HAP-1 (cell line): ENCODE data around the gene HLA-E.
A peak's percentile ranks its signal among the peaks of the same experiment; 100 is the strongest.

ENCODE experiments used
- DNase-seq, 2 experiments: peaks; one replicate each; pipeline ENCODE4 v3.0.0-alpha.2; 2016 to 2020; ENCODE audit warnings: low spot score in 2 of 2
- H3K27me3 ChIP-seq: fragments of 250-450 bp; sonication (Bioruptor Pico); 2 replicates; pipeline ENCODE4 v1.5.1; 2020; ENCODE audit warnings: low read depth, mild to moderate bottlenecking, moderate library complexity
- H3K36me3 ChIP-seq: fragments of 250-450 bp; sonication (Bioruptor Pico); replicated peaks from 2 replicates; pipeline ENCODE4 v1.5.1; 2020; ENCODE audit warnings: mild to moderate bottlenecking
- H3K4me1 ChIP-seq: fragments of 250-450 bp; sonication (Bioruptor Pico); 2 replicates; pipeline ENCODE4 v1.5.1; 2020; ENCODE audit warnings: mild to moderate bottlenecking
- H3K4me3 ChIP-seq: fragments of 250-450 bp; sonication (Bioruptor Pico); 2 replicates; pipeline ENCODE4 v1.5.1; 2020; ENCODE audit warnings: mild to moderate bottlenecking, moderate library complexity
- H3K9me3 ChIP-seq: fragments of 250-450 bp; sonication (Bioruptor Pico); 2 replicates; pipeline ENCODE4 v1.5.1; 2020; ENCODE audit warnings: mild to moderate bottlenecking, moderate library complexity
- in situ Hi-C: fragments of 300-500 bp; cut with MboI; formaldehyde crosslinking; loops from 3 replicates; pipeline ENCODE4 v1.14.3; 2020; ENCODE audit warnings: low sequenced_read_pairs, inconsistent platforms, mixed read lengths

HLA-E gene

DNA sequence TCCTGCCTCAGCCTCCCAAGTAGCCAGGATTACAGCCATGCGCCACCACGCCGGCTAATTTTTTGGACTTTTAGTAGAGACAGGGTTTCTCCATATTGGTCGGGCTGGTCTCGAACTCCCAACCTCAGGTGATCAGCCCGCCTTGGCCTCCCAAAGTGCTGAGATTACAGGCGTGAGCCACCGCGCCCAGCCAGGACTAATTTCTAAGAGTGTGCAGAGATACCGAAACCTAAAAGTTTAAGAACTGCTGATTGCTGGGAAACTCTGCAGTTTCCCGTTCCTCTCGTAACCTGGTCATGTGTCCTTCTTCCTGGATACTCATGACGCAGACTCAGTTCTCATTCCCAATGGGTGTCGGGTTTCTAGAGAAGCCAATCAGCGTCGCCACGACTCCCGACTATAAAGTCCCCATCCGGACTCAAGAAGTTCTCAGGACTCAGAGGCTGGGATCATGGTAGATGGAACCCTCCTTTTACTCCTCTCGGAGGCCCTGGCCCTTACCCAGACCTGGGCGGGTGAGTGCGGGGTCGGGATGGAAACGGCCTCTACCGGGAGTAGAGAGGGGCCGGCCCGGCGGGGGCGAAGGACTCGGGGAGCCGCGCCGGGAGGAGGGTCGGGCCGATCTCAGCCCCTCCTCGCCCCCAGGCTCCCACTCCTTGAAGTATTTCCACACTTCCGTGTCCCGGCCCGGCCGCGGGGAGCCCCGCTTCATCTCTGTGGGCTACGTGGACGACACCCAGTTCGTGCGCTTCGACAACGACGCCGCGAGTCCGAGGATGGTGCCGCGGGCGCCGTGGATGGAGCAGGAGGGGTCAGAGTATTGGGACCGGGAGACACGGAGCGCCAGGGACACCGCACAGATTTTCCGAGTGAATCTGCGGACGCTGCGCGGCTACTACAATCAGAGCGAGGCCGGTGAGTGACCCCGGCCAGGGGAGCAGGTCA lies at the start of gene HLA-E:
HLA-E (plus strand) TSS at position 429 of the 945 bp plus-strand sequence; CDS start at position 452, 23 bp downstream.
- in situ Hi-C loops, result loop anchor here (25.0 kb wide), 1 partner anchor 598 kb away; no protein-coding TSS in a partner anchor

DNA sequence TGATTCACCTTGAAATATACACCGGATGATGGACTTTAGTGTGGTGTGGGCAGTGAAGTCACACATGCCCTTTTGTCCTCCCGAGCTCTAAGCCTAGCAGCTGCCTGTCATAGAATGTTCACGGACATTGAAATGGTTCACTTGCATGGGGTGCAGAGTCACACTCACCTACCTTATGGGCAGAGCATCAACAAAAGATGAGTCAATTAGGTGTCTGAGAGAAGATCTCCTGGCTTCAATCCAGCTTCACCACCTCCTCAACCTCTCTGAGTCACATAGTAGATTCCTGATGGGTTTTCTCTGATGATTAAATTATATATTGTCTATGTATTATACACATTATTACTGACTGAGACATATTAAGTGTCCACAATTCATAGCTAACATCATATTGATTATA lies 48.1 kb upstream of the HLA-E start:
- peaks cover 63% of the 10 kb centered on the region for H3K27me3 ChIP-seq
- H3K4me3 ChIP-seq, result no peak overlapping the region
- no peaks in the 10 kb centered on the region for H3K4me1 ChIP-seq
- no peak for DNase-seq
- no peaks in the 10 kb centered on the region for H3K36me3 ChIP-seq
- in situ Hi-C loops, result no loop called here
- no peaks in the 10 kb centered on the region for H3K9me3 ChIP-seq

More for the DNA sequence above, at the start of gene HLA-E:
- Histone ChIP-seq H3K9me3 (no peaks in the 10 kb centered on the region), H3K4me3 (peak within 1 kb of the TSS; percentile 64), H3K4me1 (peaks cover 9% of the 10 kb centered on the region), H3K27me3 (no peaks in the 10 kb centered on the region; the same call in 1 of the 2 replicates), H3K36me3 (peaks cover 8% of the 10 kb centered on the region)
- DNase-seq, result peak; percentile 92 to 98

DNA sequence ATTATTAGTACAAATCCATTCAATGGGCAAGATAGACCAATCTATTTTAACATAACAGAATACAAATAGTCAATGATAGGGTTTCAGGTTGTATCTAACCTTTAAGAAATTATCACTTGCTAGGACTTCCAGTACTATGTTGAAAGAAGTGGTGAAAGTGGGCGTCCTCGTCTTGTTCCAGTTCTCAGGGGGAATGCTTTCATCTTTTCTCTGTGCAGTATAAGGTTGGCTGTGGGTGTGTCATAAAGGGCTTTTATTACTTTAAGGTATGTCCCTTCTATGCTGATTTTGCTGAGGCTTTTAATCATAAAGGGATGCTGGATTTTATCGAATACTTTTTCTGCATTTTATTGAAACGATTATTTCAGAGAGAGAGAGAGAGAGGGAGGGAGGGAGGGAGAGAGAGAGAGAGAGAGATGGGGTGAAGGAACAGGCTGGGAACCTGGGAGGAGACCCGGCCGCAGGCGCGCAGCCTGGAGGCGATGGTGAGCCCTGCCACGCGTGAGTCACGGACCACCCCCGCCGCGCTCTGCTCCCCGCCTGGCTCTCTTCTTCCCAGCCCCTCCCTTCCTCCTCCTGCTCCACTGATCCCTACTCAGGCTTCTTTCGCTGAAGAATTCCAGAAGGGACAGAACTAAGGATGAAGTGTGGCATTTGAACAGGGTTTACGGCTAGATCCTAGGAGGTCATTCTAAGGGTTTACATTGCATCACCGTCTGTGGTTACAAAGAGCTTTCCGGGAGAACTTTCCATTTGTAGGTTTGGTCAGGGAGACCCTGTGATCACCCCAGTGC lies 45.5 kb upstream of the HLA-E start:
- peaks cover 75% of the 10 kb centered on the region for H3K27me3 ChIP-seq
- in situ Hi-C loops, result no loop called here
- no peak for DNase-seq
- no peaks in the 10 kb centered on the region for H3K9me3 ChIP-seq
- H3K4me3 ChIP-seq, result no peak overlapping the region
- H3K36me3 ChIP-seq, result no peaks in the 10 kb centered on the region
- H3K4me1 ChIP-seq, result no peaks in the 10 kb centered on the region

DNA sequence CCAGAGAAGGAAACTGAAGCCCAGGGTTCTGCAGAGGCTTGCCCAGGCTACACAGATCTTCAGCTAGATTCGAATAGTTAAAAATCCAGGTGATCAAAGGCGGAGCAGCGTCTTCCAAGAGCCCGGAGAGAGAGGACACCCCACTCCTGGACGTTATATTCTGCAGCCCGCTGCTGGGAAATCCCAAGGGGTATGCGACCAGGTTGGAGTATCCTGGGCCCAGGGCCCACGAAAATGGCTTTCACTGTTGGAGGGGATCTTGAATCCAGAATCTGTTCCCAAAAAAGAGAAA lies 44.9 kb upstream of the HLA-E start:
- no peak overlapping the region for H3K4me3 ChIP-seq
- no peaks in the 10 kb centered on the region for H3K4me1 ChIP-seq
- peaks cover 75% of the 10 kb centered on the region for H3K27me3 ChIP-seq
- no peaks in the 10 kb centered on the region for H3K9me3 ChIP-seq
- in situ Hi-C loops, result no loop called here
- no peak for DNase-seq
- no peaks in the 10 kb centered on the region for H3K36me3 ChIP-seq

DNA sequence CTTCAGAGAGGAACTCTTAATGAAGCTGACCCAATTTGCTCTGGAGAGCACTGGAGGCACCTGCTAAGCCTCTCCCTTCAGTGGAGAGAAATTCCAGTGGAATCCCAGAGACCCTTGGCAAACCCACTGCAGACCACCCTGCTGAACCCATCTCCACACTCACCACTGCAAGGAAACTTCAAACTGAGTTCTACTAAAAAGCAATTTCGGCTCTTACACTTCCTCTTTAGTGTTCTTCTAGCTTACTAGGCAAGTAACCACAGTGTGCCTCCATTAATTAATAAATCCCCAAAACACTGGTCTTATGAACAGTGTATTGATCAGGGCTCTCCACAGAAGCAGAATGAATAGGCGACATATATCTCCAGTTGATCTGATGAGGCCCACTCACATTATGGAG lies 43.0 kb upstream of the HLA-E start:
- no peak overlapping the region for H3K4me3 ChIP-seq
- no peaks in the 10 kb centered on the region for H3K4me1 ChIP-seq
- no peak for DNase-seq
- H3K27me3 ChIP-seq, result peaks cover 80% of the 10 kb centered on the region
- H3K9me3 ChIP-seq, result no peaks in the 10 kb centered on the region
- no peaks in the 10 kb centered on the region for H3K36me3 ChIP-seq
- in situ Hi-C loops, result no loop called here

DNA sequence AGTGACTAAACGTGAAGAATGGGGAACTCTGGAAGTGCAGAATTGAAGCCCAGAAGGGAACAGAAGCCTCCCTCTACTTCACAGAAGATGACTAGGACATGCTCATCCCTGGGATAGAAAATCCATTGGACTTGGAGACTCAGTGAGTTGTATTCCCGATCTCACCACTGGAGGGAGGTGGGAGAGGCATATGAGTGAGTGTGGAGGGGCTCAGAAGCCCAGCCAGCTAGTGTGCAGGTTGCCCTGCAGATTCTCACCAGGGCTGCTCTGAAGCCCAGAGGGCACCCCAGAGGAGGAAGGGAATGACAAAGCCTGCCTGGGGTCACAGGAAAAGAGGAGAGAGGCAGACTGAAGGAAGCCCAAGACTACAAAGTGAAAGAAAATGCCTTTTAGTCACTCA lies 42.1 kb upstream of the HLA-E start:
- Histone ChIP-seq H3K4me1 (no peaks in the 10 kb centered on the region), H3K36me3 (no peaks in the 10 kb centered on the region), H3K4me3 (no peak overlapping the region), H3K9me3 (no peaks in the 10 kb centered on the region), H3K27me3 (peaks cover 85% of the 10 kb centered on the region)
- peak; percentile 18 to 59 for DNase-seq
- in situ Hi-C loops, result no loop called here

DNA sequence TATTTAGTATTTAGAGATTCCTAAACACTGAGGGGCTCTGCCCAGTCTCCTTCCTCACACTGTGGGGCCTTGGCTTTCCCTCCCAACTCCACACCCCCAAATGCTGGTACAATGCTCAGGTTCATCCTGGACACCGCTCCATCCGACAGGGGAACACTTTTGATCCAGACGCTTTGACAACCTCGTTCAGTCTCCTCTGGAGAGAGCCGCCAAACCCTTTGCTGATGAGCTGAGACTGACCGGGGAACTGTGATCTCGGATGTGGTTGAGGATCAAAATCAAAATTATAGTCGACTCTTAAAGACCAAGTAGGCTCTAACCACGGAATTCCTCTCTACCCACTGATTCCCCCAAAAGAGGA lies 38.8 kb upstream of the HLA-E start:
- Histone ChIP-seq H3K27me3 (peaks cover 66% of the 10 kb centered on the region), H3K9me3 (no peaks in the 10 kb centered on the region), H3K36me3 (no peaks in the 10 kb centered on the region), H3K4me3 (no peak overlapping the region), H3K4me1 (no peaks in the 10 kb centered on the region)
- in situ Hi-C loops, result no loop called here
- no peak for DNase-seq

DNA sequence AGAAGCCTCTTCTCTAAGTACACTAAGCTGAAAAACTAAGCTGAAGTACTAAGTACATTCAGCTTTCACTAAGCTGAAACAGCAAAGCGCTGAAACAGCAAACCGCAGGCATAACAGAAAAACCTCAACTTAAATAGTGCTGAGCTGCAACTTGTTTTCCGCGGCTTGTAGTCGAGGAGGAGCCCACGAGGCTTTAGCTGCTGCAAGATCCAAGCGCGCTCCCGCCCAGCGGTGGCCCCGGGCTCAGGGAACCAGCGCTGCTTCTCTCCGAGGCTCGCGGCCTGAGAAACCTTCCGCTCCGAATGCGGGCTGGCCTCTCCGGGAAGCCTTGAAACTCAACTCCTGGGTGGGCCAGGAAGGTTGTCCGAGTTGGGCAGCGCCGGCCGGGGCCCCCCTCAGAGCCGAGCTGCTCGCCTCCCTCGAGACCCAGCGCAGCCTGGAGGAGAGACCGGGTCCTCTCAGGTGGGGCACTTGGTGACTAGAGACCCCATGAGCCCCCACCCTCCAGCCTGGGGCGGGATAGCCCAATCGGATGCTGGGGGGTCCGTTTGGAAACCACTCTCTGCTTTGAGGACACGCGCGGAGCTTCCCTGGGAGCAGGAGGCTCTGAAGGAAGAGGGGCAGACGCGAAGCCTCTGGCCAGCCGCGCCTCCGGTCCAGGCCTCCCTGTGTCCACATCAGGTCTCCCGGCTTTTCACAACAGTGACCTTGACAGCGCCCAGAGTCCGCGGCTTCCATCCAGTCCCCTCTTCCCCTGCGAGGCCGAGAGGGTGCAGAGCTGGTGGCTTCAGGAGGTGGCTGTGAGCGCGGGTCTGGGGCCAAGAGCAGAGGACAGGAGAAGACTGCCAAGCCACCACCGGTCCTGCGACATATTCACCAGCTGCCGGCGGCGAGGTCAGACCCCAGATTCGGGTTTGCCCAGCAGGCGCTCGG lies 38.1 kb upstream of the HLA-E start:
- no peaks in the 10 kb centered on the region for H3K36me3 ChIP-seq
- no peak for DNase-seq
- peaks cover 60% of the 10 kb centered on the region for H3K27me3 ChIP-seq
- in situ Hi-C loops, result no loop called here
- no peaks in the 10 kb centered on the region for H3K4me1 ChIP-seq
- no peak overlapping the region for H3K4me3 ChIP-seq
- H3K9me3 ChIP-seq, result no peaks in the 10 kb centered on the region

DNA sequence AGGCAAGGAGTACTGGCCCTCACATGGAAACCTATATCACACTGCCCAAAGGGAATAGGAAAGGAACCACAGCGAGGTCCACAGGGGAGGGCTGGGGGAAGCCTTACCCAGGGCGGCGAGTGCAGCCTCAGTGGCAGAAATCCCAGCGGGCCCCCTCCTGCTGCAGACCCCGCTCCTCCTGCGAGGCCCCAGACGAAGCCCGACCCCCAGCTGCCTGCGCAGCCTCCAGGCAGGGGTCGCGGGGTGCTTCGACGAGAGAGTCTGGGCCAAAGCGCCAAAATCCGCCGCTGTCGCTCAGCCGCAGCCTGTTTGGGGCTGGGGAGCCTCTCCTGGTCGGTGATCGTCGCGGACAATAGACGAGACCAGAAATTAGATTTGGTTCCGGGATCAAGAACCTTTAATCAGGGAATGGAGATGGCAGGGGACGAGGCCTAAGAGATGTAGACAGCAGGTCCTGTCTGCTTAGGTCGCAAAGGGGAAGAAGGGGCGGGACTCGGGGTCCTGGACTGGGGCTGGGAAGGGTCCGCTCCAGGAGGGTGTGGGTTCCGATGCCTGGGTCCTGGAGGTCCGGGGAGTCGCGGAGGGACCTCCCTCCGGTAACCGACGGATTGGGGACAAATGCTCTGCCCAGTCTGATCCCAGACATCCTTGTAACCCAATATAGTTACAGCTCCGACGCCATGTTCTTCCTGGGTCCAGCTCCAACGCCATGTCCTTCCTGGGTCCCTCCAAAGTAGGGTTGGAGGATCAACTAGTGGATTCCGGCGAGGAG lies 36.4 kb upstream of the HLA-E start:
- H3K9me3 ChIP-seq, result no peaks in the 10 kb centered on the region
- H3K4me3 ChIP-seq, result no peak overlapping the region
- no peak for DNase-seq
- no peaks in the 10 kb centered on the region for H3K4me1 ChIP-seq
- peaks cover 51% of the 10 kb centered on the region for H3K27me3 ChIP-seq
- H3K36me3 ChIP-seq, result no peaks in the 10 kb centered on the region
- in situ Hi-C loops, result no loop called here

DNA sequence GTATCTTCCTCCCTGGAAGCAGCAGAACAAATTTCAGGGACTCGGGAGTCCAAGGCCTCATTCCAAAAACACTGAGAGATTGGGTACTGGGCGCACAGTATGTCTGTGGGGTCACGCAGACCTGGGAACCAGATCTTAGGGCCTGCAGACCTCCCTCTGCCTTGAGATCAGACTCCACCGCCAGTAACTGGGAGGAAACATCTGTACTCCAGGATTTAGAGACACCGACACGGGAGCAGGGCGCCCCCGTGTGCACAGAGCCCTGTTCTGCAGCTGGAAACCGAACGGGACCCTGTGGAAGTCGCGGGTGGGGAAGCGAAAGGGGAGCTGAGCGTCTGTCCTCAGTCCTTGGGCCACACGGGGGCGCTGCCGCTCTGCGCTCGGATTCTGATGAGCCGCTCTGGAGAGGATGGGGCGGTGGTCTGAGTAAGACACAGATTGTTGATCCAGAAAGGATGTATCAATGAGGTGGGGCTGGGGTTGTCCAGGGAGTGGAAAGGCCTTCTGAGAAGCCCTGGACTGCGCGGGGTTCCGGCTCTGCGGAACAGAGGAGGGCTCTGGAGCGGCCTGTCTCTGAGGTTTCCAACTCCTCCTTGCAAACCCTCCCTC lies 35.7 kb upstream of the HLA-E start:
- in situ Hi-C loops, result no loop called here
- Histone ChIP-seq H3K9me3 (no peaks in the 10 kb centered on the region), H3K36me3 (no peaks in the 10 kb centered on the region), H3K4me1 (no peaks in the 10 kb centered on the region), H3K27me3 (peaks cover 51% of the 10 kb centered on the region), H3K4me3 (no peak overlapping the region)
- peak; percentile 78 to 94 for DNase-seq

DNA sequence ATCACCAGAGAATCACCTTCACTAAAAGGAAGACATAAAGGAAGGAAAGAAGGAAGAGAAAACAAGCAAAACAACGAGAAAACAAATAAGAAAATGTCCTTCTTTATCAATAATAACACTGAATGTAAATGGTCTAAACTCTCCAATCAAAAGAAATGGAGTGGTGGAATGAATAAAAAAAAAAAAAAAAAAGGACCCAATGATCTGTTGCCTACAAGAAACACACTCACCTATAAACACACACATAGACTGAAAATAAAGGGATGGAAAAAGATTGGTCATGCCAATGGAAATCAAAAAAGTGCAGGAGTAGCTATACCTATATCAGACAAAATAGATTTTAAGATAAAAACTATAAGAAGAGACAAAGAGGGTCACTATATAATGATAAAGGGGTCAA lies 30.2 kb upstream of the HLA-E start:
- H3K9me3 ChIP-seq, result 0 out of 2 replicates have a peak, but pooled peaks cover 2% of the 10 kb centered on the region
- no peak for DNase-seq
- no peaks in the 10 kb centered on the region for H3K4me1 ChIP-seq
- H3K27me3 ChIP-seq, result peaks cover 44% of the 10 kb centered on the region
- no peaks in the 10 kb centered on the region for H3K36me3 ChIP-seq
- in situ Hi-C loops, result no loop called here
- H3K4me3 ChIP-seq, result no peak overlapping the region

DNA sequence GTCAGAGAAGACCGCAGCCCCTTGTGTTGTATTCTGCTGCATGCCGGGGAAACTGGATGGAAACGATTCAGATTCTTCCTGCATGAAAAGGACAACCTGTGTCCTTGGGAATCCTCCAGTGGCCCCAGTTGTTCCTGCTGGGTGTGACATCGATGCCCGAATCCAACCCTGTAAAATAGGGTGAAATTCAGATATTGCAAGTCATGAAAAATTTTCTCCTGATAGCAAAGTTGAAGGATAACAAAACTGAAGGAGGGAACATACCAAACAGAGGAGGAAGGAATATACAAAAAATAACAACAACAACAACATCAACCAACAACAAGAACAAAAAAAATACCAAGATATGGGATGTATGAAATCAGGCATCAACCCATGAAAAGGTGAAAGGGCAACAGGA lies 28.3 kb upstream of the HLA-E start:
- no peak for DNase-seq
- Histone ChIP-seq H3K36me3 (no peaks in the 10 kb centered on the region), H3K4me1 (no peaks in the 10 kb centered on the region), H3K9me3 (0 out of 2 replicates have a peak, but pooled peaks cover 2% of the 10 kb centered on the region), H3K27me3 (peaks cover 42% of the 10 kb centered on the region), H3K4me3 (no peak overlapping the region)
- in situ Hi-C loops, result no loop called here
